Esophagus squamous epithelium (tissue), 4 donors: ENCODE data around the gene BANF1.

ENCODE experiments used
- POLR2A ChIP-seq, 4 donors: fragments of 450-650 bp; IDR thresholded peaks; one replicate each; pipeline ENCODE4 v1.6.1; 2017; ENCODE audit warnings: antibody characterized with exemption in 4 of 4, mild to moderate bottlenecking in 4 of 4, moderate library complexity in 3 of 4
- TF ChIP-seq, protein P1 (sequence below), 6 experiments: fragments of 450-650 bp in 4 of 6; fragments of 200-600 bp in 2 of 6; sonication (generic) in 2 of 6; IDR thresholded peaks; one replicate each; pipeline ENCODE4 v1.5.1; 2016 to 2019; ENCODE audit warnings: antibody characterized with exemption in 6 of 6, mild to moderate bottlenecking in 4 of 6, moderate library complexity in 4 of 6

GRCh38 chr11:65961267-65962140 is 40.8 kb upstream of the BANF1 start, which contains the start of gene SART1:
- TF ChIP-seq, protein P1, sequence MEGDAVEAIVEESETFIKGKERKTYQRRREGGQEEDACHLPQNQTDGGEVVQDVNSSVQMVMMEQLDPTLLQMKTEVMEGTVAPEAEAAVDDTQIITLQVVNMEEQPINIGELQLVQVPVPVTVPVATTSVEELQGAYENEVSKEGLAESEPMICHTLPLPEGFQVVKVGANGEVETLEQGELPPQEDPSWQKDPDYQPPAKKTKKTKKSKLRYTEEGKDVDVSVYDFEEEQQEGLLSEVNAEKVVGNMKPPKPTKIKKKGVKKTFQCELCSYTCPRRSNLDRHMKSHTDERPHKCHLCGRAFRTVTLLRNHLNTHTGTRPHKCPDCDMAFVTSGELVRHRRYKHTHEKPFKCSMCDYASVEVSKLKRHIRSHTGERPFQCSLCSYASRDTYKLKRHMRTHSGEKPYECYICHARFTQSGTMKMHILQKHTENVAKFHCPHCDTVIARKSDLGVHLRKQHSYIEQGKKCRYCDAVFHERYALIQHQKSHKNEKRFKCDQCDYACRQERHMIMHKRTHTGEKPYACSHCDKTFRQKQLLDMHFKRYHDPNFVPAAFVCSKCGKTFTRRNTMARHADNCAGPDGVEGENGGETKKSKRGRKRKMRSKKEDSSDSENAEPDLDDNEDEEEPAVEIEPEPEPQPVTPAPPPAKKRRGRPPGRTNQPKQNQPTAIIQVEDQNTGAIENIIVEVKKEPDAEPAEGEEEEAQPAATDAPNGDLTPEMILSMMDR (IDR thresholded peaks at IDR 0.05): peak in 1 of 6 experiments; percentile 42
- TF ChIP-seq POLR2A (IDR thresholded peaks at IDR 0.05): peak in 2 of 4 donors; percentile 53 to 75
